IMR-90 (cell line): ENCODE data around the gene MDM4. TPM values are rescaled to one million over a fixed set of nuclear protein-coding genes. Genes with fewer than 3 reads are reported as not detected.

Experiments used
- ATAC-seq: fragments of 200-7000 bp; cut with Tn5 transposase; 2 replicates; pipeline ENCODE4 v1.9.1; 2020; ENCODE audit warnings: low read depth, mild to moderate bottlenecking, moderate library complexity
- BruUV-seq: library from RNA; stranded (reverse); fragments of 400-500 nt; replicated peaks from 2 replicates; lab custom pipeline; 2021; lab: Mats Ljungman, UMichigan
- CTCF ChIA-PET: fragments of 300-600 bp; formaldehyde crosslinking; extraction: SDS; loops from one replicate; lab custom pipeline; 2021; ENCODE audit warnings: antibody characterized with exemption; lab: Yijun Ruan, JAX
- POLR2A ChIA-PET: fragments of 300-600 bp; sonication (Branson Sonifier 250); formaldehyde crosslinking; loops from one replicate; lab custom pipeline; 2022; ENCODE audit warnings: antibody characterized with exemption; ENCODE audit not compliant: unreplicated experiment; lab: Charles Lee
- DNase-seq: peaks from one replicate; pipeline ENCODE4 v3.0.0; 2013
- H2AFZ ChIP-seq: replicated peaks from 2 replicates; pipeline ENCODE3; 2013; ENCODE audit warnings: low read length, mild to moderate bottlenecking; ENCODE audit not compliant: poor library complexity
- H2AK5ac ChIP-seq: 2 replicates; pipeline ENCODE4 v1.6.1; 2013; ENCODE audit warnings: low read depth, low read length, inconsistent platforms
- H2AK9ac ChIP-seq: replicated peaks from 2 replicates; pipeline ENCODE3; 2013; ENCODE audit warnings: mild to moderate bottlenecking, low read depth, low read length, moderate library complexity; ENCODE audit not compliant: poor library complexity
- H2BK120ac ChIP-seq: 2 replicates; pipeline ENCODE4 v1.6.1; 2013; ENCODE audit warnings: low read depth, low read length, inconsistent platforms
- H2BK15ac ChIP-seq: 3 replicates; pipeline ENCODE4 v1.6.1; 2013; ENCODE audit warnings: low read depth, low read length, inconsistent platforms
- H2BK20ac ChIP-seq: 2 replicates; pipeline ENCODE4 v1.6.1; 2013; ENCODE audit warnings: low read depth, mild to moderate bottlenecking, inconsistent platforms, low read length, moderate library complexity
- H2BK5ac ChIP-seq: 2 replicates; pipeline ENCODE4 v1.6.1; 2013; ENCODE audit warnings: mild to moderate bottlenecking, low read depth, low read length, inconsistent platforms; ENCODE audit not compliant: poor library complexity, severe bottlenecking
- H3K14ac ChIP-seq: replicated peaks from 2 replicates; pipeline ENCODE4 v1.6.1; 2013; ENCODE audit warnings: low read depth, low read length, inconsistent platforms
- H3K18ac ChIP-seq: 2 replicates; pipeline ENCODE4 v1.6.1; 2013; ENCODE audit warnings: low read depth, low read length, control low read depth
- H3K23ac ChIP-seq: 2 replicates; pipeline ENCODE4 v1.6.1; 2013; ENCODE audit warnings: low read depth, low read length, inconsistent platforms
- H3K27ac ChIP-seq: 2 replicates; pipeline ENCODE4 v1.5.1; 2013; ENCODE audit warnings: mild to moderate bottlenecking, control low read depth, low read length; ENCODE audit not compliant: insufficient read depth
- H3K27me3 ChIP-seq: 2 replicates; pipeline ENCODE4 v1.6.1; 2013; ENCODE audit warnings: low read length; ENCODE audit not compliant: control insufficient read depth, insufficient read depth
- H3K36me3 ChIP-seq: 2 replicates; pipeline ENCODE4 v1.6.1; 2013; ENCODE audit warnings: low read length, mixed read lengths; ENCODE audit not compliant: control insufficient read depth, insufficient read depth
- H3K4ac ChIP-seq: 2 replicates; pipeline ENCODE4 v1.6.1; 2013; ENCODE audit warnings: low read depth, low read length, inconsistent platforms
- H3K4me1 ChIP-seq: 2 replicates; pipeline ENCODE4 v1.6.1; 2013; ENCODE audit warnings: low read length, mixed read lengths; ENCODE audit not compliant: control insufficient read depth, insufficient read depth
- H3K4me2 ChIP-seq: 2 replicates; pipeline ENCODE4 v1.6.1; 2013; ENCODE audit warnings: low read depth, mild to moderate bottlenecking, control low read depth, low read length, moderate library complexity
- H3K4me3 ChIP-seq: 2 replicates; pipeline ENCODE4 v1.5.1; 2013; ENCODE audit warnings: low read depth, mild to moderate bottlenecking, control low read depth, low read length, moderate library complexity; ENCODE audit not compliant: insufficient read depth
- H3K56ac ChIP-seq: 2 replicates; pipeline ENCODE4 v1.6.1; 2013; ENCODE audit warnings: low read length, inconsistent platforms; ENCODE audit not compliant: insufficient read depth; ENCODE audit errors: extremely low read depth
- H3K79me1 ChIP-seq, 2 experiments: 2 replicates each; pipeline ENCODE4 v1.6.1; 2013; ENCODE audit warnings: low read length in 2 of 2, inconsistent platforms in 1 of 2, low read depth in 1 of 2
- H3K9ac ChIP-seq: 2 replicates; pipeline ENCODE4 v1.6.1; 2013; ENCODE audit warnings: low read depth, low read length, control low read depth
- H3K9me1 ChIP-seq: 2 replicates; pipeline ENCODE4 v1.6.1; 2013; ENCODE audit warnings: low read length, inconsistent platforms; ENCODE audit not compliant: insufficient read depth
- H3K9me3 ChIP-seq: 2 replicates; pipeline ENCODE4 v1.6.1; 2013; ENCODE audit warnings: low read length; ENCODE audit not compliant: control insufficient read depth, insufficient read depth
- H4K20me1 ChIP-seq: 2 replicates; pipeline ENCODE4 v1.6.1; 2013; ENCODE audit warnings: low read length, inconsistent platforms; ENCODE audit not compliant: insufficient read depth
- H4K5ac ChIP-seq: 2 replicates; pipeline ENCODE4 v1.6.1; 2013; ENCODE audit warnings: mild to moderate bottlenecking, low read depth, low read length, control low read depth
- H4K8ac ChIP-seq, 2 experiments: 2 replicates each; pipeline ENCODE4 v1.6.1; 2013; ENCODE audit warnings: low read depth in 2 of 2, low read length in 2 of 2, control low read depth in 1 of 2, inconsistent platforms in 1 of 2
- H4K91ac ChIP-seq: 2 replicates; pipeline ENCODE4 v1.6.1; 2013; ENCODE audit warnings: low read depth, low read length, inconsistent platforms; ENCODE audit not compliant: insufficient read depth
- BHLHE40 ChIP-seq: fragments of 150-350 bp; IDR thresholded peaks from 2 replicates; pipeline ENCODE4 v1.6.1; 2016; ENCODE audit warnings: mild to moderate bottlenecking, low read depth, low read length
- MAFK ChIP-seq: IDR thresholded peaks from 2 replicates; pipeline ENCODE4 v1.6.1; 2012; ENCODE audit warnings: low read depth, low read length, improper control_type of control experiment
- MAZ ChIP-seq: IDR thresholded peaks from 2 replicates; pipeline ENCODE4 v1.6.1; 2012; ENCODE audit warnings: low read depth, mild to moderate bottlenecking, low read length, improper control_type of control experiment, moderate library complexity, borderline replicate concordance
- POLR2A ChIP-seq: IDR thresholded peaks from 2 replicates; pipeline ENCODE4 v1.6.1; 2012; ENCODE audit warnings: mild to moderate bottlenecking, low read depth, low read length
- RCOR1 ChIP-seq: IDR thresholded peaks from 2 replicates; pipeline ENCODE4 v1.6.1; 2012; ENCODE audit warnings: mild to moderate bottlenecking, low read length, improper control_type of control experiment; ENCODE audit not compliant: insufficient replicate concordance
- RFX5 ChIP-seq: IDR thresholded peaks from 2 replicates; pipeline ENCODE4 v1.8.0; 2012; ENCODE audit warnings: low read depth, mild to moderate bottlenecking, low read length, moderate library complexity
- WGBS, 2 experiments: methylation state at CpG; one replicate each; pipeline versions ENCODE4 v1.1.5 to v1.1.7; 2013; ENCODE audit warnings: missing lambda C conversion rate in 2 of 2; ENCODE audit not compliant: insufficient read length in 1 of 2; ENCODE audit errors: extremely low coverage in 2 of 2; 5-methylcytosine and 5-hydroxymethylcytosine counted together
- dilution Hi-C: fragments of 300-500 bp; cut with HindIII; formaldehyde crosslinking; loops from one replicate; pipeline ENCODE4 v1.14.3; 2018; ENCODE audit warnings: low sequenced_read_pairs; ENCODE audit not compliant: unreplicated experiment
- in situ Hi-C: fragments of 300-500 bp; cut with MboI; formaldehyde crosslinking; loops from 3 replicates; pipeline ENCODE4 v1.14.3; 2019; ENCODE audit warnings: low sequenced_read_pairs, inconsistent platforms, mixed read lengths
- intact Hi-C: fragments of 100-400 bp; cut with micrococcal nuclease; formaldehyde crosslinking; loops from 2 replicates; pipeline ENCODE4 v1.10.0; 2022
- polyA plus RNA-seq, 3 experiments: library from polyadenylated mRNA; depleted of rRNA; stranded (reverse); fragments of >200 nt; gene quantifications; 2 replicates each; pipeline ENCODE4 v1.2.3, GENCODE V29; 2012; ENCODE audit warnings: low replicate concordance in 1 of 3
- total RNA-seq: library from RNA; depleted of rRNA; stranded (reverse); fragments of >200 nt; gene quantifications from 2 replicates; pipeline ENCODE4 v1.2.3, GENCODE V29; 2012
- TF ChIP-seq, protein P1 (sequence below): fragments of 150-350 bp; IDR thresholded peaks from 2 replicates; pipeline ENCODE4 v1.6.1; 2017; ENCODE audit warnings: mild to moderate bottlenecking, antibody characterized with exemption, low read length, low read depth

Gene MDM4
- total and polyA plus RNA-seq, 2 of the 4 experiments (the other 2 are of a cell fraction): 7.4 to 20.1 TPM

DNA sequence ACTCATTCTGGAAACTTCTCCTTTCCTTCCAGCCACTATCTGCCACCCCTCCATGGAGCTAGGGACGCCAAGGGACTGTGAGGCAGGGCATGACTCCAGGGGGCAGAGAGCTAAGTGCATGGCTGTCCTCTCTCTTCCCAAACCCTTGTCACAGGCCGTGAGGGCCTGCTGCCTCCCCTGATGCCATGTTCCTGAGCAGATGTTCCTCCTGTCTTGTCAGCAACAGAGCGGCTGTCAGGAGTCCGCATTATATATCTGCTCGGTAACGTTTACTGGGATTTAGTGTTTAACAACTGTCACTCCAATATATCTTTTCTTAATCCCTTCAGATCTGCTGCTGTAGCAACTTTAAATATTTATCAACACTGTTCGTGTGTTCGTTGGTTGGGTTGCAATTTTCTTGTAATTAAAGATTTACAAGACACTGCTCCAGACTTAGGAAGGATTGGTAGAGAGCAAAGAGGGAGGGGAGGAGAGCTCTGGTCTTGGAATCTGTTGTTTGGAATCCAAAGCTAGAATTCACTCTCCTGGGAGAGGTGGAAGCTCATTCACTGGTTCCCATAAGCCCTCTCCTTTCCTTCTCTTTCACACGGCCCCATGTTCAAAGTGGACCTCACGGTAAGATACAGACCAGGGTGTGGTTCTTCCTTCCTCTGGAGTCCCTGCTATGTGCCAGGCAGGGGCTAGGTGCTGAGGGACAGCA, 76.2 kb downstream of the MDM4 start (continued):
- TF ChIP-seq MAZ: no peak

DNA sequence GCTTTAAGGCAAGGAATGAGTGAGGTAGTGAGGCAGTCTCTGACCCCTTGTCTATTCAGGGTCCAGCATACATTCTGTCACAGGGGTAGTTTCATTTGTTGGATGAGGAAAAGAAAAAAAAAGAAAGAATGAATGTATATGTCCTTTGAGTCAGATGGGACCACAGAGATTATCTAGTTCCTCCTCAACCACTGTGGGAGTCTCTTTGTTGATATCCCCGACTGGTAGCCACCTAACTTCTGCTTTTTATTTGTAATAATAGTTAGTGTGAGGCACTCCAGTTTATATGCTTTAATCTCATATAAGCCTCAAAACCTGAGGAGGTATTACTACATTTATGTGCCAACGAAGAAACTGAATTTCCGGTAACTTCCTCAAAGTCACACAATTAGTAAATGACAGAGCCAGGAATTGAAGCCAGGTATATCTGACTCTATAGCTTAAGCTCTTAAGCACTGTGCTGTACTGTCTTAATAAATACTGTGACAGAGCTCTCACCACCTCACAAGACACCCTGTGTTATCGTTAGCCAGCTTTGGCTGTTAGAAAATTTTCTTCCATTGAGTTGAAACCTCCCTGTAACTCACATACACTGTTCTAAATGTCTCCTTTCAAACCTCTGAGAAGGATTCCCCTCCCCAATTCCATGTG, 82.2 kb downstream of the MDM4 start:
- Histone ChIP-seq H2AFZ (no peak overlapping the region), H2BK20ac (no peak overlapping the region), H3K18ac (no peak overlapping the region), H3K27ac (no peak overlapping the region), H4K91ac (no peak overlapping the region), H3K27me3 (peaks cover 36% of the 10 kb centered on the region), H2AK5ac (no peak overlapping the region), H2BK15ac (no peak overlapping the region), H3K14ac (no peak overlapping the region), H4K20me1 (no peaks in the 10 kb centered on the region), H3K79me1 (no peaks in the 10 kb centered on the region), H3K23ac (no peak overlapping the region), H3K9ac (no peak overlapping the region), H4K8ac (no peak overlapping the region), H3K9me3 (no peaks in the 10 kb centered on the region), H2AK9ac (no peak overlapping the region), H3K36me3 (no peaks in the 10 kb centered on the region), H3K4ac (no peak overlapping the region), H3K4me2 (no peak overlapping the region), H3K4me1 (no peaks in the 10 kb centered on the region), H2BK5ac (no peak overlapping the region), H3K4me3 (no peak overlapping the region), H4K5ac (no peak overlapping the region), H3K56ac (no peak overlapping the region), H3K9me1 (no peaks in the 10 kb centered on the region), H2BK120ac (no peak overlapping the region)
- intact Hi-C loops (no loop called here), dilution Hi-C loops (no loop called here), in situ Hi-C loops (no loop called here)
- TF ChIP-seq RFX5 (no peak), MAZ (no peak), RCOR1 (no peak), MAFK (no peak), POLR2A (no peak), BHLHE40 (no peak)
- TF ChIP-seq, protein P1, sequence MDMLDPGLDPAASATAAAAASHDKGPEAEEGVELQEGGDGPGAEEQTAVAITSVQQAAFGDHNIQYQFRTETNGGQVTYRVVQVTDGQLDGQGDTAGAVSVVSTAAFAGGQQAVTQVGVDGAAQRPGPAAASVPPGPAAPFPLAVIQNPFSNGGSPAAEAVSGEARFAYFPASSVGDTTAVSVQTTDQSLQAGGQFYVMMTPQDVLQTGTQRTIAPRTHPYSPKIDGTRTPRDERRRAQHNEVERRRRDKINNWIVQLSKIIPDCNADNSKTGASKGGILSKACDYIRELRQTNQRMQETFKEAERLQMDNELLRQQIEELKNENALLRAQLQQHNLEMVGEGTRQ: no peak
- no peak for ATAC-seq
- POLR2A ChIA-PET: no interaction called here
- no peak for DNase-seq
- no TSS peak for BruUV-seq
- no CpG with 5 or more reads among the region's 4 CpGs for WGBS, 2 experiments
- CTCF ChIA-PET: interaction anchor here (0.6 kb wide), 1 partner anchor 236 kb away, joined by 7 read pairs; no protein-coding TSS in a partner anchor
